Measurements from ENCODE around the gene PDXP. TPM values are rescaled to one million over a fixed set of nuclear protein-coding genes. Genes with fewer than 3 reads are reported as not detected.
A peak's percentile ranks its signal among the peaks of the same experiment; 100 is the strongest.
"Not testable (repeated sequence)": the region's sequence is repeated elsewhere in the genome, so short reads cannot be mapped to it uniquely, and the experiment has no call there.

The PDXP gene
- 43.3 and 48.3 TPM in 2 replicates for total RNA-seq (2014; rRNA removed; shearing (Covaris generic))

- DNase-seq: peak; percentile 99
- Histone ChIP-seq H3K4me3 (peak within 1 kb of the TSS; percentile 68), H3K36me3 (no peaks in the 10 kb centered on the region), H3K9me3 (replicated peaks) (no peaks in the 10 kb centered on the region), H3K27me3 (no peaks in the 10 kb centered on the region), H3K27ac (peak within 1 kb of the TSS; percentile 34), H3K4me1 (peaks cover 28% of the 10 kb centered on the region)
Observed at GRCh38 chr22:37658133-37659065, at the start of gene PDXP. Gene PDXP (plus strand): TSS chr22:37658723. CDS start chr22:37658783, 60 bp downstream.

GRCh38 chr22:37609240-37610152, 49.0 kb upstream of the PDXP start:
- H3K4me3 ChIP-seq: peak overlapping the region; percentile 95
- H3K36me3 ChIP-seq: peaks cover under 1% of the 10 kb centered on the region; the same call in 1 of the 2 replicates
- DNase-seq: no peak
- no peaks in the 10 kb centered on the region for H3K4me1 ChIP-seq
- H3K27me3 ChIP-seq: peaks cover 6% of the 10 kb centered on the region; the same call in 1 of the 2 replicates
- no peaks in the 10 kb centered on the region for H3K9me3 ChIP-seq (replicated peaks)
- H3K27ac ChIP-seq: peak overlapping the region; percentile 85

GRCh38 chr22:37610153-37610475, 48.4 kb upstream of the PDXP start:
- H3K4me1 ChIP-seq: not testable (repeated sequence)

GRCh38 chr22:37610480-37611129, 47.9 kb upstream of the PDXP start:
- no peak overlapping the region for H3K27ac ChIP-seq
- H3K4me3 ChIP-seq: no peak overlapping the region

More at GRCh38 chr22:37610153-37610475, 48.4 kb upstream of the PDXP start:
- not testable (repeated sequence) for H3K27ac ChIP-seq; H3K36me3 ChIP-seq; H3K27me3 ChIP-seq; DNase-seq; H3K9me3 ChIP-seq (replicated peaks)
- H3K4me3 ChIP-seq: peak overlapping the region; percentile 95

GRCh38 chr22:37611207-37611606, 47.3 kb upstream of the PDXP start:
- DNase-seq: no peak
- Histone ChIP-seq H3K27ac (no peak overlapping the region), H3K9me3 (replicated peaks) (no peaks in the 10 kb centered on the region), H3K27me3 (no peaks in the 10 kb centered on the region), H3K4me3 (no peak overlapping the region), H3K36me3 (peaks cover 4% of the 10 kb centered on the region; the same call in 1 of the 2 replicates), H3K4me1 (no peaks in the 10 kb centered on the region)

More at GRCh38 chr22:37610480-37611129, 47.9 kb upstream of the PDXP start:
- Histone ChIP-seq H3K27me3 (peaks cover under 1% of the 10 kb centered on the region; the same call in 1 of the 2 replicates), H3K4me1 (no peaks in the 10 kb centered on the region), H3K9me3 (replicated peaks) (no peaks in the 10 kb centered on the region), H3K36me3 (peaks cover 4% of the 10 kb centered on the region; the same call in 1 of the 2 replicates)
- no peak for DNase-seq

GRCh38 chr22:37616201-37617083, 42.1 kb upstream of the PDXP start:
- Histone ChIP-seq H3K4me1 (no peaks in the 10 kb centered on the region), H3K36me3 (peaks cover 6% of the 10 kb centered on the region; the same call in 1 of the 2 replicates), H3K4me3 (no peak overlapping the region), H3K9me3 (replicated peaks) (no peaks in the 10 kb centered on the region), H3K27me3 (no peaks in the 10 kb centered on the region), H3K27ac (no peak overlapping the region)
- DNase-seq: no peak

GRCh38 chr22:37617431-37617830, 41.1 kb upstream of the PDXP start:
- Histone ChIP-seq H3K4me1 (no peaks in the 10 kb centered on the region), H3K4me3 (no peak overlapping the region), H3K36me3 (peaks cover 6% of the 10 kb centered on the region; the same call in 1 of the 2 replicates), H3K27me3 (no peaks in the 10 kb centered on the region), H3K27ac (no peak overlapping the region), H3K9me3 (replicated peaks) (no peaks in the 10 kb centered on the region)
- no peak for DNase-seq

GRCh38 chr22:37618072-37618656, 40.4 kb upstream of the PDXP start:
- H3K27me3 ChIP-seq: no peaks in the 10 kb centered on the region
- H3K9me3 ChIP-seq (replicated peaks): no peaks in the 10 kb centered on the region
- DNase-seq: no peak
- H3K36me3 ChIP-seq: peaks cover 6% of the 10 kb centered on the region; the same call in 1 of the 2 replicates
- no peaks in the 10 kb centered on the region for H3K4me1 ChIP-seq
- H3K4me3 ChIP-seq: no peak overlapping the region
- no peak overlapping the region for H3K27ac ChIP-seq

GRCh38 chr22:37618674-37619073, 39.8 kb upstream of the PDXP start:
- Histone ChIP-seq H3K4me3 (no peak overlapping the region), H3K9me3 (replicated peaks) (no peaks in the 10 kb centered on the region), H3K27me3 (no peaks in the 10 kb centered on the region), H3K36me3 (peaks cover 7% of the 10 kb centered on the region; the same call in 1 of the 2 replicates), H3K27ac (no peak overlapping the region), H3K4me1 (no peaks in the 10 kb centered on the region)
- no peak for DNase-seq

- DNase-seq: no peak
- H3K27ac ChIP-seq: no peak overlapping the region
- no peaks in the 10 kb centered on the region for H3K27me3 ChIP-seq
- H3K9me3 ChIP-seq (replicated peaks): no peaks in the 10 kb centered on the region
- peaks cover 6% of the 10 kb centered on the region; the same call in 1 of the 2 replicates for H3K4me1 ChIP-seq
- H3K36me3 ChIP-seq: peaks cover 7% of the 10 kb centered on the region; the same call in 1 of the 2 replicates
- H3K4me3 ChIP-seq: no peak overlapping the region
Observed at GRCh38 chr22:37619991-37620390, 38.5 kb upstream of the PDXP start.

- Histone ChIP-seq H3K27ac (no peak overlapping the region), H3K27me3 (no peaks in the 10 kb centered on the region), H3K4me3 (no peak overlapping the region), H3K4me1 (peaks cover 9% of the 10 kb centered on the region; the same call in 1 of the 2 replicates), H3K9me3 (replicated peaks) (no peaks in the 10 kb centered on the region), H3K36me3 (peaks cover 7% of the 10 kb centered on the region; the same call in 1 of the 2 replicates)
- no peak for DNase-seq
Observed at GRCh38 chr22:37621352-37621860, 37.1 kb upstream of the PDXP start.

- no peaks in the 10 kb centered on the region for H3K9me3 ChIP-seq (replicated peaks)
- no peak overlapping the region for H3K27ac ChIP-seq
- 0 out of 2 replicates have a peak, but pooled peaks cover 4% of the 10 kb centered on the region for H3K36me3 ChIP-seq
- H3K4me3 ChIP-seq: no peak overlapping the region
- peaks cover 15% of the 10 kb centered on the region; the same call in 1 of the 2 replicates for H3K4me1 ChIP-seq
- H3K27me3 ChIP-seq: no peaks in the 10 kb centered on the region
- DNase-seq: peak; percentile 69 to 80
Observed at GRCh38 chr22:37623075-37624016, 35.2 kb upstream of the PDXP start.

Data from SJCRH30 (cell line).